ENCODE measurements around the gene NME9. TPM values are rescaled to one million over a fixed set of nuclear protein-coding genes. Genes with fewer than 3 reads are reported as not detected.

Gene NME9
- total and polyA plus RNA-seq, 2 of the 4 experiments (the other 2 are of a cell fraction), result not detected

- H3K4me1 ChIP-seq (ENCODE audit: control insufficient read depth, insufficient read depth, low read length), result no peaks in the 10 kb centered on the region
- H3K9me1 ChIP-seq (ENCODE audit: insufficient read depth, low read length), result no peaks in the 10 kb centered on the region
- whole genome bisulfite sequencing, 2 experiments (ENCODE audit: extremely low coverage in 2 of 2, insufficient read length in 1 of 2), result no CpG with 5 or more reads among the region's 4 CpGs
- in situ Hi-C loops (cut with MboI; ENCODE audit: low sequenced_read_pairs), result loop anchor here (5.0 kb wide), 1 partner anchor 90 kb away; no protein-coding TSS in a partner anchor
- H3K27ac ChIP-seq (ENCODE audit: insufficient read depth, low read length), result no peak overlapping the region
- no peak overlapping the region for H2BK15ac ChIP-seq (ENCODE audit: low read depth, low read length)
- H3K27me3 ChIP-seq (ENCODE audit: control insufficient read depth, insufficient read depth, low read length), result peaks cover 16% of the 10 kb centered on the region
- no peak overlapping the region for H3K56ac ChIP-seq (ENCODE audit: extremely low read depth, insufficient read depth, low read length)
- no peak overlapping the region for H4K8ac ChIP-seq (ENCODE audit: low read depth in 2 of 2, low read length in 2 of 2)
- H4K20me1 ChIP-seq (ENCODE audit: insufficient read depth, low read length), result no peaks in the 10 kb centered on the region
- peak; percentile 57 for DNase-seq
- H3K4ac ChIP-seq (ENCODE audit: low read depth, low read length), result no peak overlapping the region
- H2AK5ac ChIP-seq (ENCODE audit: low read depth, low read length), result no peak overlapping the region
- H3K79me1 ChIP-seq (ENCODE audit: low read depth in 1 of 2, low read length in 2 of 2), result no peaks in the 10 kb centered on the region
- H3K36me3 ChIP-seq (ENCODE audit: control insufficient read depth, insufficient read depth, low read length), result no peaks in the 10 kb centered on the region
- no peak overlapping the region for H2BK20ac ChIP-seq (ENCODE audit: low read depth, low read length)
- H3K9me3 ChIP-seq (ENCODE audit: control insufficient read depth, insufficient read depth, low read length), result no peaks in the 10 kb centered on the region
- no peak overlapping the region for H3K4me3 ChIP-seq (ENCODE audit: insufficient read depth, low read depth, low read length)
- intact Hi-C loops (cut with micrococcal nuclease), result loop anchor here (1.0 to 5.0 kb wide), 4 partner anchors 84 to 590 kb away; no protein-coding TSS in a partner anchor
- no peak overlapping the region for H2BK120ac ChIP-seq (ENCODE audit: low read depth, low read length)
- ChIA-PET CTCF (interaction anchor here (0.6 to 1.1 kb wide), 3 partner anchors 11 to 186 kb away, joined by 5 to 7 read pairs (median 5); no protein-coding TSS in a partner anchor), POLR2A (ENCODE audit: unreplicated experiment) (no interaction called here)
- H4K91ac ChIP-seq (ENCODE audit: insufficient read depth, low read depth, low read length), result no peak overlapping the region
- no peak overlapping the region for H3K18ac ChIP-seq (ENCODE audit: low read depth, low read length)
- H3K4me2 ChIP-seq (ENCODE audit: low read depth, low read length), result no peak overlapping the region
- dilution Hi-C loops (cut with HindIII; ENCODE audit: low sequenced_read_pairs, unreplicated experiment), result no loop called here
- H2BK5ac ChIP-seq (ENCODE audit: low read depth, low read length, poor library complexity, severe bottlenecking), result no peak overlapping the region
- no peak overlapping the region for H3K9ac ChIP-seq (ENCODE audit: low read depth, low read length)
- no peak overlapping the region for H2AFZ ChIP-seq (replicated peaks; ENCODE audit: low read length, poor library complexity)
- H4K5ac ChIP-seq (ENCODE audit: low read depth, low read length), result no peak overlapping the region
- ATAC-seq (ENCODE audit: low read depth), result no peak
- H2AK9ac ChIP-seq (replicated peaks; ENCODE audit: low read depth, low read length, poor library complexity), result no peak overlapping the region
- BruUV-seq (replicated peaks), result no TSS peak
- no peak overlapping the region for H3K23ac ChIP-seq (ENCODE audit: low read depth, low read length)
- no peak overlapping the region for H3K14ac ChIP-seq (replicated peaks; ENCODE audit: low read depth, low read length)
- TF ChIP-seq RAD21 (IDR thresholded peaks at IDR 0.05; ENCODE audit: low read length) (peak; percentile 66), SMC3 (IDR thresholded peaks at IDR 0.05; ENCODE audit: low read depth, low read length) (peak; percentile 76), CTCF (conservative IDR thresholded peaks at IDR 0.05; ENCODE audit: low read depth, low read length) (peak; percentile 73), FOS (IDR thresholded peaks at IDR 0.05; ENCODE audit: low read depth, low read length) (no peak)
These were observed 2.9 kb upstream of the NME9 start for GRCh38 chr3:138332472-138333073.

Data from IMR-90 (cell line).